Activated CD4-positive, alpha-beta T cell treated with anti-CD3 and anti-CD28 coated beads, Interleukin-2, amount 10 ng/mL, durations not matched to agents 24 days and 14 days (primary cell): ENCODE data around the gene SNRPD3. TPM values are rescaled to one million over a fixed set of nuclear protein-coding genes. Genes with fewer than 3 reads are reported as not detected.
A peak's percentile ranks its signal among the peaks of the same experiment; 100 is the strongest.
"Not testable (repeated sequence)": the region's sequence is repeated elsewhere in the genome, so short reads cannot be mapped to it uniquely, and the experiment has no call there.

Experiments used
- DNase-seq: peaks from one replicate; pipeline ENCODE4 v3.0.0; 2022
- H3K27ac Mint-ChIP-seq: one replicate; pipeline ENCODE4 v1.8.0; 2022; ENCODE audit warnings: mild to moderate bottlenecking, mixed read lengths
- H3K27me3 Mint-ChIP-seq: one replicate; pipeline ENCODE4 v1.8.0; 2022; ENCODE audit warnings: mixed read lengths
- H3K36me3 Mint-ChIP-seq: one replicate; pipeline ENCODE4 v1.8.0; 2022; ENCODE audit warnings: low read depth, mild to moderate bottlenecking, mixed read lengths
- H3K4me1 Mint-ChIP-seq: one replicate; pipeline ENCODE4 v1.8.0; 2021; ENCODE audit warnings: mixed read lengths
- H3K4me3 Mint-ChIP-seq: one replicate; pipeline ENCODE4 v1.8.0; 2022; ENCODE audit warnings: mild to moderate bottlenecking, moderate library complexity, mixed read lengths
- H3K9me3 Mint-ChIP-seq: one replicate; pipeline ENCODE4 v1.8.0; 2021; ENCODE audit warnings: mixed read lengths
- intact Hi-C: fragments of 100-400 bp; cut with micrococcal nuclease; formaldehyde crosslinking; loops from one replicate; pipeline ENCODE4 v1.15.1; 2023
- total RNA-seq: library from RNA; stranded (reverse); gene quantifications from 2 replicates; pipeline ENCODE4 v1.2.3, GENCODE V29; 2022

SNRPD3 gene
- total RNA-seq, 1 donor from 2014 or later, result 166 TPM

GRCh38 chr22:24585927-24586546 lies 30.2 kb downstream of the SNRPD3 start:
- H3K27me3 Mint-ChIP-seq, result no peaks in the 10 kb centered on the region
- no peak overlapping the region for H3K4me3 Mint-ChIP-seq
- DNase-seq, result no peak
- H3K4me1 Mint-ChIP-seq, result peaks cover 5% of the 10 kb centered on the region
- no peaks in the 10 kb centered on the region for H3K36me3 Mint-ChIP-seq
- intact Hi-C loops, result no loop called here
- no peak overlapping the region for H3K27ac Mint-ChIP-seq
- no peaks in the 10 kb centered on the region for H3K9me3 Mint-ChIP-seq

- no peak for DNase-seq
- Mint-ChIP-seq H3K27me3 (peaks cover 2% of the 10 kb centered on the region), H3K4me3 (no peak overlapping the region), H3K27ac (no peak overlapping the region), H3K9me3 (no peaks in the 10 kb centered on the region), H3K4me1 (peaks cover 8% of the 10 kb centered on the region), H3K36me3 (no peaks in the 10 kb centered on the region)
- intact Hi-C loops, result no loop called here
Measured at GRCh38 chr22:24587251-24587650, 31.5 kb downstream of the SNRPD3 start.

DNA sequence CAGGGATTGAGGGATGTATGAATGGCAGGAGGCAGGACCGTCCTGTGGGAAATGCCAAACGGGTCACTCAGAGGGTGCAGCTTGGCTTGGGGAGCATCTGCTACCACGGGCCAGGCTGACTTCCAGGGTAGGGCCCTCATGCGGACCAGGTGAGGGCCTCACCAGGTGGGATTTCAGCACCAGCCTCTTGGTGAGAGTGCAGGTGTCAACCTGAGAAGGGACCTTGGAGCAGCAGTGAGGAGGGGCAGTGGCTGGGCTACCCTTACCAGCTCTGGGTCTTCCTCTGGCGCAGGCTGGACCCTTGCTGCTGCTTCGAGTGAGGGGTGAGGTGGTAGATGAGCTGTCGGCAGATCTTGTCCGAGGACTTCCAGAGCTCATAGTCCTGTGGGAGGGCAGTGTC lies 32.1 kb downstream of the SNRPD3 start:
- Mint-ChIP-seq H3K4me1 (peaks cover 11% of the 10 kb centered on the region), H3K36me3 (no peaks in the 10 kb centered on the region), H3K4me3 (no peak overlapping the region), H3K27me3 (peaks cover 4% of the 10 kb centered on the region), H3K9me3 (no peaks in the 10 kb centered on the region), H3K27ac (no peak overlapping the region)
- intact Hi-C loops, result no loop called here
- no peak for DNase-seq

GRCh38 chr22:24588381-24588756 lies 32.6 kb downstream of the SNRPD3 start:
- Mint-ChIP-seq H3K27ac (no peak overlapping the region), H3K4me1 (peaks cover 11% of the 10 kb centered on the region), H3K27me3 (peaks cover 4% of the 10 kb centered on the region), H3K9me3 (no peaks in the 10 kb centered on the region), H3K4me3 (no peak overlapping the region), H3K36me3 (no peaks in the 10 kb centered on the region)
- no peak for DNase-seq
- intact Hi-C loops, result no loop called here

DNA sequence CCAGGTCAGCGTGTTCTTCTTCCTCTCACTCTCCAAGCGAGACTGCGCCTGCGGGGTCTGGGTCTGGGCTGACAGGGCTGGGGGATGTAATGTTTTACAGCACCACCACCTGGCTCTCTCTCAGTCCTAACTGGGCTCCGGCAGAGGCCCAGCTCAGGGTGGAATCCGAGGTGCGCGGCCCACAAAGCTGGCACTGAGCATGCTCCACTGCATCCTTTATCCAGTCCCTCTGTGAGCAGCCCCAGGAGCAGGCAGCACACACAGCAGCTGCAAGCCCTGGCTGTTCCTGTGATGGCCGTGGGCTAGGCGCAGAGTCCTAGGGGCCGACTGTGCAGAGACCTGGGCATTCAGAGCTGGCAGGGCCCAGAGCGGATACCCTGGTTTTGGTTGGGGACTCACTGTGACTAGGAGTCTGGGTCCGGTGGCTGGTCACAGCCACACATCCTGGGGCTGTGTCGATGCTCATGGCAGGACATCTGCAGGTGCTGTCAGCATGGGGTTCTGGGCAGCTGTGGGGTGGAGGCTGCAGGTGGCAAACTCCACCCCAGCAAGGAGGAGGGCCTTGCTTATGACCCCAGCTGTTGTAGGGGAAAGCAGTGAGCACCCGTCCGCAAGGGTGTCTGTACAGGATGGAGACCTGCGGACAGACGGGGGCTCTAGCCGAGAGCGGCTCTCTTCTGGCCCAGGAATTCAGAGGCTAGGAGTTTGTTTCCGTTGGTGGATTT lies 33.1 kb downstream of the SNRPD3 start:
- no peak overlapping the region for H3K27ac Mint-ChIP-seq
- peaks cover 4% of the 10 kb centered on the region for H3K27me3 Mint-ChIP-seq
- intact Hi-C loops, result no loop called here
- H3K9me3 Mint-ChIP-seq, result no peaks in the 10 kb centered on the region
- no peak overlapping the region for H3K4me3 Mint-ChIP-seq
- no peaks in the 10 kb centered on the region for H3K36me3 Mint-ChIP-seq
- peaks cover 7% of the 10 kb centered on the region for H3K4me1 Mint-ChIP-seq
- DNase-seq, result no peak

GRCh38 chr22:24589518-24590030 lies 33.8 kb downstream of the SNRPD3 start:
- Mint-ChIP-seq H3K27me3 (peaks cover 4% of the 10 kb centered on the region), H3K36me3 (no peaks in the 10 kb centered on the region), H3K9me3 (no peaks in the 10 kb centered on the region), H3K4me1 (peaks cover 5% of the 10 kb centered on the region), H3K27ac (no peak overlapping the region), H3K4me3 (no peak overlapping the region)
- intact Hi-C loops, result loop anchor here (5.0 kb wide), 1 partner anchor 32 kb away; the partner anchor contains the start of genes GUCD1 and SNRPD3
- DNase-seq, result no peak

DNA sequence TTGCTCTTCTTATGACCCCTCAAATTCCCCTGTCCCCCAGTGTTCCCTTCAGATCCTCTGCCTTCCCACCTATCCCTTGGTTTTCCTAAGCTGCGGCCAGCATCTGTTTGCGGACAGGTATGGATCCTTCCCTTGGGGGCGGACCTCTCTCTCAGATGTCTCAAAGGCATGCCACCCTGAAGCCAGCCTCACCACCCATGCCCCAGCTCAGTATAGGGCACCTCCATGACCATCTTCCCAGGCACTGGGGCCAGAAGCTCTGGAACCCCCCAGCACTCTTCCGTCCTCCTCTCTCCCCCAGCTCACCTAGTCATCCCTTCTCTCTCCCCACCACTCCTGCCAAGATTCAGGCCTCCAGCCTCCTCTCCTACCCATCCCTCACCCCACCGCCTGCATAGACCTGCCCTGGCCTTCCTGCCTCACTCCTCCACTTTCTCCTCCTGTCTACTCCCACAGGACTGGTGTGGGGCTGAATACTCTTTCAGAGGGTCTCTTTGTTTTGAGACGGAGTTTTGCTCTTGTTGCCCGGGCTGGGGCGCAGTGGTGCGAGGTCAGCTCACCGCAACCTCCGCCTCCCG lies 34.9 kb downstream of the SNRPD3 start:
- Mint-ChIP-seq H3K27me3 (peaks cover 4% of the 10 kb centered on the region), H3K9me3 (no peaks in the 10 kb centered on the region), H3K27ac (no peak overlapping the region), H3K4me1 (peaks cover 5% of the 10 kb centered on the region), H3K4me3 (no peak overlapping the region), H3K36me3 (no peaks in the 10 kb centered on the region)
- no peak for DNase-seq
- intact Hi-C loops, result loop anchor here (5.0 kb wide), 1 partner anchor 33 kb away; the partner anchor contains the start of genes GUCD1 and SNRPD3

GRCh38 chr22:24591286-24591830 lies 35.6 kb downstream of the SNRPD3 start:
- Mint-ChIP-seq H3K27ac (no peak overlapping the region), H3K9me3 (no peaks in the 10 kb centered on the region), H3K27me3 (peaks cover 4% of the 10 kb centered on the region), H3K36me3 (no peaks in the 10 kb centered on the region), H3K4me3 (no peak overlapping the region), H3K4me1 (peaks cover 5% of the 10 kb centered on the region)
- intact Hi-C loops, result loop anchor here (5.0 kb wide), 1 partner anchor 34 kb away; the partner anchor contains the start of genes GUCD1 and SNRPD3
- no peak for DNase-seq

DNA sequence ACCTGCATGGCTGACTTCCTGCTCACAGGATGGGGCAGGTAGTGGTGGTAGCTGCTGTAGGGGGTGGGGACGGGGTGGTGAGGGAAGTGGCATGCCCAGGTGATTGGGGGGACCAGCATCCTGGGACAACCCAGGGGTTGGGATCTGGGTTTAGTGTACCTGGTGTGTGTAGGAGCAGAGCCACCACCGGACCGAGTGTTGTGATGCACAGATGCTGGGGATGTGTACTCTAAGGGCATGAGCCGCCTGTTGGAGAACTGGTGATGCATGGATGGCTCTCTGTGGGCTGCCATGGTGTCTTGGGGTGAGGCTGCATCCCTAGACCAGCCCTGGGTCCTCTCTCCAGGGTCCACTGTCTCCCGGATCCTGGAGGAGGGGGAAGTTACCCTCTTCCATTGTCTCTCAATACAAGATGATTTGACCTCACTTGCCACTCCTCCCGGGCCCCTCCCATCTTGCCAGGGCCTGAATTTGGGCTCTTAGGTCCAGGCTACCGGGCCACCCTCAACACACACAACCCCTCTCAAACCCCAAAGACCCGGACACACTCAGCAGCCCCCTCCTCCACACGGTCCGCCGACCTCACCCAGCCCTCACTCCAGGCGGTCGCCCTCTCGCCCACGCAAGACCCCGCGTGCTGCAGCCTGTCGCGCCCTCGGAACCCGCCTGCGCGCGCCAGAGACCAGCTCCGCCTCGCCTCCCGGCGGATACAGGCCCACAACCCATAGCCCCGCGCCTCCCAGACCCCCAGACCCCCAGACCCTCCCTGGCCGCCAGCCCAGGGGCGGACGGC lies 36.5 kb downstream of the SNRPD3 start:
- Mint-ChIP-seq H3K36me3 (no peaks in the 10 kb centered on the region), H3K9me3 (no peaks in the 10 kb centered on the region), H3K27me3 (peaks cover 4% of the 10 kb centered on the region), H3K4me3 (peak overlapping the region; percentile 90), H3K27ac (peak overlapping the region; percentile 76), H3K4me1 (peaks cover 5% of the 10 kb centered on the region)
- no peak for DNase-seq
- intact Hi-C loops, result loop anchor here (5.0 kb wide), 1 partner anchor 35 kb away; the partner anchor contains the start of genes GUCD1 and SNRPD3

DNA sequence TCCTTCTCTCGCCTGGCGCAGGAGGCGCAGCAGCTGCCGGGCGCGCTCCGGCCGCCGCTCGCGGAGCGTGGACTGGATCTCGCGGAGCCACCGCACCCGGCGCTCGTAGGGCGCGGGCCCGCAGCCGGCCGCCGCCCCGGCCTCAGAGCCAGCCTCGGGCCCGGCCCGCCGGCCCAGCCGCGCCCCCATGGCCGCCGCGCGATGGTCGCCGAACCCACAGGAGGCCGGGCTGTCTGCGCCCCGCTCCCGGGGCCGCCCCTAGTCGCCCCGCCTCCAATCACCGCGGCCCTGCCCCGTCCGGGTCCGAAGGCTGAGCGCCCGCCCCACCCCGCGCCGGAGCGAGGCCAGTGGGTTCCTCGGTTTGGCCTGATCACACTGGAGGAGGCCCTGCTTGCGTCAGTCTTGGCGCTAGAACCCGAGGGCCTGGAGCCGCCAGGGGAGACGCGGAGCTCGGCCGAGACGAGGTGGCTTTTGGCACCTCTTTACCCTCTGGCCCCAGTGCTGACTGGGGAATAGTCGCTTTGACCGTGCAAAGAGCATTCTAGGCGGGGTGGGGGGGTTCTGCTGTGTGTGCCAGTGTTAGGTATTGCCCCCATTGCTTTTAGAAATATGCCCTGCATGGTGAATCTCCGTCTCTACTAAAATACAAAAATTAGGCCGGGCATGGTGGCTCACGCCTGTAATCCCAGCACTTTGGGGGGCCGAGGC lies 37.2 kb downstream of the SNRPD3 start, which contains the start of gene LRRC75B:
TSS of gene LRRC75B (minus strand) at position 223 of the 708 bp plus-strand sequence. CDS start at position 189, 34 bp downstream.
- intact Hi-C loops, result loop anchor here (5.0 kb wide), 1 partner anchor 36 kb away; the partner anchor contains the start of genes GUCD1 and SNRPD3
- Mint-ChIP-seq H3K27me3 (peaks cover 4% of the 10 kb centered on the region), H3K36me3 (no peaks in the 10 kb centered on the region), H3K9me3 (no peaks in the 10 kb centered on the region), H3K4me3 (peak within 1 kb of the TSS; percentile 90), H3K4me1 (peaks cover 8% of the 10 kb centered on the region), H3K27ac (peak within 1 kb of the TSS; percentile 76)
- peak; percentile 87 for DNase-seq

- intact Hi-C loops, result loop anchor here (5.0 kb wide), 1 partner anchor 36 kb away; the partner anchor contains the start of genes GUCD1 and SNRPD3
- peak overlapping the region; percentile 48 for H3K27ac Mint-ChIP-seq
- H3K27me3 Mint-ChIP-seq, DNase-seq, H3K36me3 Mint-ChIP-seq, H3K9me3 Mint-ChIP-seq, H3K4me1 Mint-ChIP-seq: not testable (repeated sequence)
- H3K4me3 Mint-ChIP-seq, result peak overlapping the region; percentile 69
Measured at GRCh38 chr22:24593559-24593835, 37.7 kb downstream of the SNRPD3 start.

DNA sequence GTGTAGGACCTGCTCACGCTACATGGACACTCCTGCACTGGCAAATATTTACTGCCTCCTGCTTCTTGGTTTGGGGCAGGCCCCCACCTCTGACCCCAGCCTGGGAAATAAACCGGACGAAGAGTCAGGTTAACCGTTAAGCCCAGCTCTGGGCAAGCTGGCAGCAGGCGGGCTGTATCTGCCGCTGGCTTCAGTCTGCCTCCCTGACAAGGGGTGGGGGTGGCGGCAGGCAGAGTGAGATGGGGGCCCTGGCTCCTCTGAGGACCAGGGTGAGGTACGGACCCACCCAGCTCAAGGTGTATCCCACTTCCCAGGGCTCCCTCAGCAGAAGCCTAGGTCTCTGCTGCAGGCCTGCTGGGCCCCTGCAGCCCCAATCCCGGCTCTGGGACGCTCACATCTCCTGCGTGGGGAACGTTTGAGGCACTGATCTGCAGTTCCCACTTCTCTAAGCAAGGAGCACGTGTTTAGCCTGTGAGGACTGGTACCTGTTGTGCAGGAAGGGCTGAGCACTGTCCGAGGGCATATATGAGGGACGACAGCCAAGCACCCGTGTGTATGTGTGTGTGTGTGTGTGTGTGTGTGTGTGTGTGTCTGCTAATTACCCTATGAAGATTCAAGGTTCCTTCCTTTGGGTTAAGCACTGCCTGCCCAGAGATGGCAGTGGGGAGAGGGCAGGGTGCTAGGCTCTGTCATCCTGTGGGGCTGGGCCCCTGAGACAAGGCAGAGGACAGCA lies 38.2 kb downstream of the SNRPD3 start:
- no peak overlapping the region for H3K27ac Mint-ChIP-seq
- intact Hi-C loops, result loop anchor here (5.0 kb wide), 1 partner anchor 37 kb away; the partner anchor contains the start of genes GUCD1 and SNRPD3

More for the DNA sequence above, 38.2 kb downstream of the SNRPD3 start:
- peaks cover under 1% of the 10 kb centered on the region for H3K36me3 Mint-ChIP-seq
- no peaks in the 10 kb centered on the region for H3K9me3 Mint-ChIP-seq
- no peak overlapping the region for H3K4me3 Mint-ChIP-seq
- DNase-seq, result no peak
- peaks cover 8% of the 10 kb centered on the region for H3K4me1 Mint-ChIP-seq
- peaks cover 4% of the 10 kb centered on the region for H3K27me3 Mint-ChIP-seq
